CD14-positive monocyte (primary cell): ENCODE results near the gene ELOA. TPM values are rescaled to one million over a fixed set of nuclear protein-coding genes. Genes with fewer than 3 reads are reported as not detected.

Source experiments
- DNase-seq, 3 donors: peaks; one replicate each; pipeline ENCODE4 v3.0.0-alpha.2; 2011 to 2022
- H2AFZ ChIP-seq: 2 replicates; pipeline ENCODE4 v1.6.0; 2012; ENCODE audit warnings: mild to moderate bottlenecking, low read depth, low read length, inconsistent platforms; ENCODE audit not compliant: insufficient read depth, poor library complexity, severe bottlenecking
- H3K27ac ChIP-seq, 2 donors: 1 replicate in 1 of 2; 2 replicates in 1 of 2; pipeline ENCODE4 v1.5.1; 2012 to 2013; ENCODE audit warnings: low read length in 2 of 2, control low read depth in 1 of 2, inconsistent platforms in 1 of 2, low read depth in 1 of 2, mild to moderate bottlenecking in 1 of 2
- H3K27me3 ChIP-seq, 2 donors: one replicate each; pipeline versions ENCODE4 v1.6.0 to v1.6.1; 2011 to 2013; ENCODE audit warnings: low read length in 2 of 2; ENCODE audit not compliant: control insufficient read depth in 2 of 2, insufficient read depth in 2 of 2
- H3K36me3 ChIP-seq, 2 donors: replicated peaks in 1 of 2; 1 replicate in 1 of 2; 2 replicates in 1 of 2; pipeline versions ENCODE4 v1.5.1 to v1.6.1; 2012 to 2013; ENCODE audit warnings: low read length in 2 of 2, control low read depth in 1 of 2, inconsistent platforms in 1 of 2, mild to moderate bottlenecking in 1 of 2; ENCODE audit not compliant: insufficient read depth in 2 of 2, control insufficient read depth in 1 of 2
- H3K4me1 ChIP-seq, 2 donors: 1 replicate in 1 of 2; 2 replicates in 1 of 2; pipeline versions ENCODE4 v1.5.1 to v1.6.1; 2012 to 2013; ENCODE audit warnings: low read length in 2 of 2, control low read depth in 1 of 2, inconsistent platforms in 1 of 2, mild to moderate bottlenecking in 1 of 2, moderate library complexity in 1 of 2; ENCODE audit not compliant: insufficient read depth in 2 of 2, control insufficient read depth in 1 of 2
- H3K4me2 ChIP-seq: replicated peaks from 2 replicates; pipeline ENCODE3; 2012; ENCODE audit warnings: low read length, moderate library complexity, mild to moderate bottlenecking; ENCODE audit not compliant: poor library complexity, severe bottlenecking; ENCODE audit errors: extremely low read depth
- H3K4me3 ChIP-seq, 3 experiments: fragments of 200-600 bp in 1 of 3; sonication (generic) in 1 of 3; replicated peaks in 1 of 3; 1 replicate in 2 of 3; 2 replicates in 1 of 3; pipeline ENCODE4 v1.5.1; 2011 to 2013; ENCODE audit warnings: low read length in 3 of 3, mild to moderate bottlenecking in 3 of 3, control low read depth in 2 of 3, low read depth in 2 of 3, inconsistent platforms in 1 of 3, moderate library complexity in 1 of 3
- H3K79me2 ChIP-seq: 2 replicates; pipeline ENCODE4 v1.6.0; 2012; ENCODE audit warnings: mild to moderate bottlenecking, control low read depth, inconsistent platforms, low read length, moderate library complexity; ENCODE audit not compliant: insufficient read depth
- H3K9ac ChIP-seq: 2 replicates; pipeline ENCODE4 v1.6.0; 2017; ENCODE audit warnings: low read length, mild to moderate bottlenecking; ENCODE audit not compliant: insufficient read depth, poor library complexity, severe bottlenecking
- H3K9me3 ChIP-seq, 2 donors: replicated peaks in 1 of 2; 1 replicate in 1 of 2; 2 replicates in 1 of 2; pipeline versions ENCODE4 v1.5.1 to v1.6.1; 2012 to 2013; ENCODE audit warnings: low read length in 2 of 2, control low read depth in 1 of 2; ENCODE audit not compliant: control insufficient read depth in 1 of 2, insufficient read depth in 1 of 2
- H4K20me1 ChIP-seq: 2 replicates; pipeline ENCODE4 v1.6.0; 2012; ENCODE audit warnings: mild to moderate bottlenecking, low read length, control low read depth, moderate library complexity; ENCODE audit not compliant: insufficient read depth
- H3K27ac Mint-ChIP-seq, 7 donors: one replicate each; pipeline ENCODE4 v1.8.0; 2020; ENCODE audit warnings: mild to moderate bottlenecking in 7 of 7, mixed read lengths in 7 of 7, moderate library complexity in 6 of 7, inconsistent platforms in 2 of 7
- H3K27me3 Mint-ChIP-seq, 3 donors: one replicate each; pipeline ENCODE4 v1.8.0; 2021 to 2022; ENCODE audit warnings: low read depth in 3 of 3, mild to moderate bottlenecking in 3 of 3, mixed read lengths in 3 of 3, moderate library complexity in 3 of 3, inconsistent platforms in 1 of 3
- H3K36me3 Mint-ChIP-seq, 2 donors: one replicate each; pipeline ENCODE4 v1.8.0; 2020; ENCODE audit warnings: mixed read lengths in 2 of 2, inconsistent platforms in 1 of 2, mild to moderate bottlenecking in 1 of 2
- H3K4me1 Mint-ChIP-seq: one replicate; pipeline ENCODE4 v1.8.0; 2020; ENCODE audit warnings: mild to moderate bottlenecking, mixed read lengths
- H3K4me3 Mint-ChIP-seq, 2 donors: one replicate each; pipeline ENCODE4 v1.8.0; 2020; ENCODE audit warnings: mild to moderate bottlenecking in 2 of 2, mixed read lengths in 2 of 2, moderate library complexity in 1 of 2
- H3K9me3 Mint-ChIP-seq, 7 donors: one replicate each; pipeline ENCODE4 v1.8.0; 2020 to 2022; ENCODE audit warnings: mixed read lengths in 7 of 7, mild to moderate bottlenecking in 6 of 7, moderate library complexity in 6 of 7, inconsistent platforms in 2 of 7
- CTCF ChIP-seq: fragments of 200-600 bp; IDR thresholded peaks from one replicate; pipeline ENCODE4 v1.8.0; 2022; ENCODE audit warnings: antibody characterized with exemption, mild to moderate bottlenecking
- WGBS: methylation state at CpG from one replicate; pipeline ENCODE4 v1.1.5; 2013; ENCODE audit warnings: missing lambda C conversion rate; ENCODE audit not compliant: insufficient coverage; 5-methylcytosine and 5-hydroxymethylcytosine counted together
- intact Hi-C, 2 donors: fragments of 100-400 bp; cut with micrococcal nuclease; formaldehyde crosslinking; loops; one replicate each; pipeline versions ENCODE4 v1.15.0 to v1.15.1; 2023
- polyA plus RNA-seq, 3 donors: library from polyadenylated mRNA; depleted of rRNA in 1 of 3; unstranded in 2 of 3; stranded (reverse) in 1 of 3; fragments of 300-500 nt in 2 of 3; fragments of >200 nt in 1 of 3; fragmentation: Illumina TruSeq in 2 of 3; gene quantifications; 1 replicate in 2 of 3; 2 replicates in 1 of 3; pipeline ENCODE4 v1.2.3, GENCODE V29; 2012 to 2021

ELOA gene
- polyA plus RNA-seq, 3 donors = 25.4 to 31.2 (median 28.7) TPM

DNA sequence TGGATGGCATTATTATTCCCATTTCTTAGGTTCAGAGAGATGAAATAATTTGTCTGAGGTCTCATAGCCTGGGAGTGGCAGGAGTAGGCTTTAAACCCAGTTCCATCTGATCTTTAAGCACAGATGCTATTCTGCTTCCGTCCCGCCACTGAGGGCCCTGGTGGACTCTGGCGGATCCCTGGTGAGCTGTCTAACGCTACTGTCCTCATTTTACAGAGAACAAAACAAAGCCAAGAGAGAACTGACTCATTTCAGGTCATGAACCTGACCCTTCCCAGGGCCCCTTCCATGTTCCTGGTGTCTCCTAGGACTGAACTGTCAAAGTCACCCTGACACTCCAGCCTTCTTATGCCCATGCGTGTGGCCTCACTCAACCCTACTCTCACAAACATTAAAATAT is 60.4 kb downstream of the ELOA start:
- no peaks in the 10 kb centered on the region for H3K9me3 ChIP-seq
- intact Hi-C loops = loop anchor here in 1 of 2 donors (10.0 kb wide), 1 partner anchor 111 kb away; the partner anchor contains the start of gene CNR2
- WGBS = 89% methylated on average over 4 of the region's 5 CpGs
- Mint-ChIP-seq H3K27ac (peak overlapping the region; percentile 87 to 94 (median 91)), H3K9me3 (no peaks in the 10 kb centered on the region), H3K27me3 (peaks cover 0 to 3% (median 3%) of the 10 kb centered on the region in 3 donors), H3K4me3 (no peak overlapping the region), H3K36me3 (peaks cover 38 to 50% of the 10 kb centered on the region in 2 donors), H3K4me1 (peaks cover 72% of the 10 kb centered on the region)
- H3K27me3 ChIP-seq = no peaks in the 10 kb centered on the region
- no peaks in the 10 kb centered on the region for H4K20me1 ChIP-seq
- H3K36me3 ChIP-seq = peaks cover 3 to 32% of the 10 kb centered on the region in 2 donors
- H3K4me1 ChIP-seq = peaks cover 67 to 78% of the 10 kb centered on the region in 2 donors
- no peak overlapping the region for H3K9ac ChIP-seq
- no peak for TF ChIP-seq CTCF
- DNase-seq = no peak
- H3K27ac ChIP-seq = peak overlapping the region; percentile 75
- no peak overlapping the region for H2AFZ ChIP-seq
- H3K4me2 ChIP-seq = no peak overlapping the region
- no peak overlapping the region for H3K4me3 ChIP-seq
- peaks cover 5% of the 10 kb centered on the region for H3K79me2 ChIP-seq

- Histone ChIP-seq H3K9ac (no peak overlapping the region), H3K4me1 (peaks cover 61 to 73% of the 10 kb centered on the region in 2 donors), H2AFZ (no peak overlapping the region), H3K36me3 (peaks cover 3 to 32% of the 10 kb centered on the region in 2 donors), H3K27me3 (no peaks in the 10 kb centered on the region), H3K9me3 (no peaks in the 10 kb centered on the region), H3K27ac (peak overlapping the region; percentile 75), H3K4me3 (no peak overlapping the region), H3K79me2 (peaks cover 5% of the 10 kb centered on the region), H4K20me1 (no peaks in the 10 kb centered on the region), H3K4me2 (no peak overlapping the region)
- no peaks in the 10 kb centered on the region for H3K9me3 Mint-ChIP-seq
- peaks cover 0 to 3% (median 3%) of the 10 kb centered on the region in 3 donors for H3K27me3 Mint-ChIP-seq
- WGBS = 49% methylated on average over 7 of the region's 7 CpGs
- H3K27ac Mint-ChIP-seq = peak overlapping the region; percentile 87 to 94 (median 91)
- TF ChIP-seq CTCF = no peak
- H3K4me3 Mint-ChIP-seq = peak overlapping the region; percentile 0 to 15
- intact Hi-C loops = loop anchor here in 1 of 2 donors (10.0 kb wide), 1 partner anchor 110 kb away; the partner anchor contains the start of gene CNR2
- peaks cover 66% of the 10 kb centered on the region for H3K4me1 Mint-ChIP-seq
- DNase-seq = peak in 2 of 3 donors; percentile 46 to 49
- H3K36me3 Mint-ChIP-seq = peaks cover 37 to 49% of the 10 kb centered on the region in 2 donors
These were observed 61.0 kb downstream of the ELOA start for GRCh38 chr1:23804183-23804835.
